Tongue (tissue), 2 donors: Measurements from ENCODE around the gene SEMA3G. TPM values are rescaled to one million over a fixed set of nuclear protein-coding genes. Genes with fewer than 3 reads are reported as not detected.

Experiments used
- DNase-seq: peaks from one replicate; pipeline ENCODE4 v3.0.0-alpha.2; 2015
- total RNA-seq: library from RNA; depleted of rRNA; stranded (reverse); fragments of >200 nt; gene quantifications from one replicate; pipeline ENCODE4 v1.2.3, GENCODE V29; 2014

Gene SEMA3G
- total RNA-seq, 1 donor from 2014 or later: 14.0 TPM

- no peak for DNase-seq
Measured at GRCh38 chr3:52408466-52408865, 36.4 kb downstream of the SEMA3G start.

DNA sequence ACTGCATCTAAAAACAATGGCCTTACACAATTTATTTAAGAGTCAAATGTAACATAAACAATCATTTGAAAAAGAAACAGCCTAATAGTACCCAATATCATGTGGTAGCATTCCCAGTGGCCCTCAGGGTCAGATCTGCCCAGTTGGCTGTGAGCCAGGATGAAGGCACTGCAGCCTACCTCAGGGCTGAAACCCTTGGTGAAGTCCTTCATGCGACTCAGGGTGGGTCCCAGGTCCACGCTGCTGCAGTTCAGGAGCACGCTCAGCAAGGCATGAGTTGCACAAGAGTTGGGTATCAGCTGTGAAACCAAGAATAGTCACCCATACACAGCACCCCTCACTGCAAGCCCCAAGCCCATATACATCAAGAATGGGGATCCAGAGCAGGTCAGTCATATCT lies 37.1 kb downstream of the SEMA3G start:
- no peak for DNase-seq

- no peak for DNase-seq
Measured at GRCh38 chr3:52406791-52407510, 38.0 kb downstream of the SEMA3G start.

- peak; percentile 52 for DNase-seq
Measured at GRCh38 chr3:52406231-52406661, 38.7 kb downstream of the SEMA3G start.

DNA sequence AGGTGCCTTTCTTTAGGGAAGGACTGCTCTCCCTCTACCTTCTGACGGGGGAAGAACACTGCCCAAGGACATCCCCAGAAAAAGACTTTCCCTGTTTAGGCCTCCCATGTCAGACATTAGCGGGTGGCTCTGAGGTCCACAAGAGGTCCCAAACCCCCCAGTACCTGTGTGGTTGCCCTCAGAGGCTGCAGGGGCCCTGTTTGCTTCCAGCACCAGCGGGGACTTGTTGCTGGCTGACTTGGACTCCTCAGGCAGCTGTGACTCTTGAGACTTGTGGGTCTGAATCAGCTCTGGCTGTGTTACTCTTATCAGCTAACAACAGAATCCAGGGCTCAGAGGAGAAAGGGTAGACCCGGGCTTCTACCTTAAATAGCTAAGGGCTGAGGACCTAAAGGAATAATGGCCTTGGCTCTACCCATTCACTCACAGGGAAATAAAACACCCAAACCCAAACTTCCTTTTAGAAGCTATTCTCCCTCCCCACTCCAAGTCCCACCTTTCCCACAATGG lies 39.2 kb downstream of the SEMA3G start:
- DNase-seq: no peak

GRCh38 chr3:52405066-52405465 lies 39.8 kb downstream of the SEMA3G start:
- no peak for DNase-seq

DNA sequence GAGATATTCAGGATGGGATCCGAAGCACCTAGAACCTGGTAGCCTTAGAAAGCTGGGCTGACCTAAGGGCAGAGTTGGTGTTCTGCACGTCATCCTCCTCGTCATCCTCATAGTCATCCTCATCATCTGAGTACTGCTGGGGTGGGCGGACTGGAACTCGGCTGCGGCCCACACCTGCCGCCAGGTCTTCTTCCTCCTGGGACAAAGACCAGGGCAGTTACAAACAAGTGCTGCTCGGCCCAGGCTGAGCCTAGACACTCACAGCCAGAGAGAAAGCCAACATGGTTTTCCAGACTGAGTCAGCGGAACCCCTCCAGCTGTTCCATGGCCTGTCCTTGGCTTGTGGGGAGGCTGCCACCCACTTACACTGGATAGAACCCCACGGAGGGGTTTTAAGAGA lies 40.5 kb downstream of the SEMA3G start:
- DNase-seq: no peak

DNA sequence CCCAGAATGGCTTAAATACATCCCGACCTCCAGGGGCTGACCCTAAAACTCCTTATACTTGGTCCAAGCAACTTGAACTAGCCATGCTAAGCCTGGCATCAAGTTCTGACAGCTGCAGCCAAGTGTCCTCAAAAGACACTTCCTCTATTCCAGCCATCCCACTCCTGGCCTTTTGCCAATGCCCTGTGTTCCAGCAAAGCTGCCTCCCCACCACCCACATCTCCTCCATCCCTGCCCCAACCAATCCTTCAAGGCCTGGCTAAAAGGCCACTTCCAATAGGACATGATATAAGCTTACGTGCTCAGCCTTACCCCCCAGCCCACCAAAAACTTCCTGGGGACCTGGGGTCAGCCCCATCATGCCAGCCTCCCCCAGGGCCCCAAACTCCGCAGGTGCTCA lies 40.9 kb downstream of the SEMA3G start:
- DNase-seq: peak; percentile 67

GRCh38 chr3:52403271-52403841 lies 41.5 kb downstream of the SEMA3G start:
- DNase-seq: no peak

DNA sequence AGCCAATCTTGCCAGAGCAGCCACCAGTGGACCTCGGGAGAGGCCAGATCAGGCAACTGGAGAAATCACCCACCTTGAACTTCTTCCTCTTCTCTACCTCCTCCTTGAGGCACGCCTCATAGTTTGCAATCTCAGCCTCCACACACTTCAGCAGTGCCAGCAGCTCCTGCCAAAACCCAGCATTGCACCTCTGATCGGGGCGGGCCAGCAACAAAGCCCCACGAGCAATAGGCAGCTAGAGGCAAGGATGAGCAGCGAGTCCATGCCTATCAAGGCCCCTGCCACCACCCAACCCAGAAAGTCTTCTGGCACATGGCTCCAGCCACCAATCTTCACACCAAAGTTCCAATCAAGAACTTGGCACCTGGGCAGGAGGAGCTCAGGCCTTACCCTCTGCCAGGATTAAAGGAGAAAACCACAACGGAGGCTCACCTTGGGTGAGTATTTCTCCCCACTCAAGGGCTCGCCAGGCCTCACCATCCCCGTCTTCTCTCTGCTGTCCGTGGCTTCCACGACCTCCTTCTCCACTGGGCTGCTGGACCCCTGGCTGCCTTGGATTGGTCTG lies 42.1 kb downstream of the SEMA3G start:
- DNase-seq: no peak

DNA sequence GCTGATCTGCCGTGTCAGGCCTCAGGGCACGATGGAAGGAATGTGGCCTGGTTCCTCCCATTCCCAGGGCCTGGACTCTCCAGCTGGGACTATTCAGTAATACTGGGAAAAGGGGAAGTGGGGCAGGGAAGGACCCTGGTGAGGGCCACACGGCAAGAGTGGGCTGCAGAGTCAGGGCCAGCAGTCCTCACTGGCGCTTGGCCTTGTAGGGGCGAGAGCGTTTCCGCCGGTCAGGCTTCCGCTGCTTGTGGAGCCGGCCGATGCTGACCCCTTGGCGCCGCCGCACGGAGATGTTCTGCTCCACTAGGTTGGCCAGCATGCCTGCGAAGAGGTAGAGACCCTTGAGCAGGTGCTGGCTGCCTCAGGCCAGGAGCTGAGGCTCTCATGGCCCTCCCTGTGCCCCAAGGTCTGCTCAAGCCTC lies 42.8 kb downstream of the SEMA3G start:
- DNase-seq: no peak

GRCh38 chr3:52401551-52401950 lies 43.4 kb downstream of the SEMA3G start:
- DNase-seq: no peak

- no peak for DNase-seq
Measured at GRCh38 chr3:52401021-52401420, 43.9 kb downstream of the SEMA3G start.

DNA sequence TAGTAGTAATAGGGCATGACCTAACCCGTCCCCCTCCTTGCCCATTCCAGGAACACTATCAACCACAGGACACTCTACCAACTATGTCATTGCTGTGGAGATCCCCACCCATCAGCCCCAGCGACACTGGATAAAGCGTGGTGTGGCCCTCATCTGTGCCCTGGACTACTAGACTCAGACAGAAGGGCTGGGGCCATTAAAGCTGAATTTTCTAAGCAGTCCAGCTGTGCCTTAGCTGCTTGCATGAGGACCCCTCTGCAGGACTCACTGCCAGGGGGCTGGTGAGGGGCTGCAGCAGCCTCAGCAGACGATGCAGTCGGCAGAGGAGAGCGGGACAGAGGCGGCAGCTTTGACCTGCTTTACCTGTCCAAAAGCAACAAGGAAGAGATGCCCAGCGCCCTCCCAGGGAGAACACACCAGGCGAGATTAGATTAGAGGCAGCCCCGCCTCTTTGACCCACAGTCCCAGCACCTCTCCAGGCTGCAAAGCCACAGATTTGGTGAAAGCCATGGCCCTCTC lies 44.6 kb downstream of the SEMA3G start:
- DNase-seq: no peak

GRCh38 chr3:52399593-52399992 lies 45.3 kb downstream of the SEMA3G start:
- no peak for DNase-seq

DNA sequence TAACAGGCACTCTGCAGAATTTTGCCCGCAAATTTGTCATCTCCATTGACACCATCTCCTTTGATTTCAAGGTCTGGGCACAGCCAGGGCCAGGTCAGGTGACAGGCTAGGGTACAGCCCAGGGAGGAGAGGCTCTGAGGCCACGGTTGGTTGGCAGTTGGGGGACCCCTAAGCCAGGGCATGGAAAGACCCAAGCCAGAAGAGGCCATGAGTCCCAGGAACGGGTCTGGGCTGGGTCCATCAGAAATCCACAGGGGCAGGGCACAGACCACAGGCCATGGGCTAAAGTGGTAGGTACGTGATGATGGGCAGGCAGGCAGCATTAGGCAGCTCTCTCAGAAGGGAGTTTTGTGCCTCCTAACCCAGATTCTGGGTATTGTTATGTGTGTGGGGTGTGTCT lies 45.8 kb downstream of the SEMA3G start:
- DNase-seq: no peak

DNA sequence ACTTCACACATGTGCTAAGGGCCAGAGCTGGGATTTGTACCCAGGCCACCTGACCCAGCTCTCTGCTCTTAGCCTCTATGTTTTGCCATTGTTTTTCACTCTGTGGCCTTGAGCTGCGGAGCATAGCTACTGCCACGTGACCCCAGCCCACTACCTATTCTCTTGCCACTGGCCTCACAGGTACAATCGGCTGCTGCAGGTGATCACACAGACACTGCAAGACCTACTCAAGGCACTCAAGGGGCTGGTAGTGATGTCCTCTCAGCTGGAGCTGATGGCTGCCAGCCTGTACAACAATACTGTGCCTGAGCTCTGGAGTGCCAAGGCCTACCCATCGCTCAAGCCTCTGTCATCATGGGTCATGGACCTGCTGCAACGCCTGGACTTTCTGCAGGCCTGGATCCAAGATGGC lies 46.2 kb downstream of the SEMA3G start:
- DNase-seq: no peak

DNA sequence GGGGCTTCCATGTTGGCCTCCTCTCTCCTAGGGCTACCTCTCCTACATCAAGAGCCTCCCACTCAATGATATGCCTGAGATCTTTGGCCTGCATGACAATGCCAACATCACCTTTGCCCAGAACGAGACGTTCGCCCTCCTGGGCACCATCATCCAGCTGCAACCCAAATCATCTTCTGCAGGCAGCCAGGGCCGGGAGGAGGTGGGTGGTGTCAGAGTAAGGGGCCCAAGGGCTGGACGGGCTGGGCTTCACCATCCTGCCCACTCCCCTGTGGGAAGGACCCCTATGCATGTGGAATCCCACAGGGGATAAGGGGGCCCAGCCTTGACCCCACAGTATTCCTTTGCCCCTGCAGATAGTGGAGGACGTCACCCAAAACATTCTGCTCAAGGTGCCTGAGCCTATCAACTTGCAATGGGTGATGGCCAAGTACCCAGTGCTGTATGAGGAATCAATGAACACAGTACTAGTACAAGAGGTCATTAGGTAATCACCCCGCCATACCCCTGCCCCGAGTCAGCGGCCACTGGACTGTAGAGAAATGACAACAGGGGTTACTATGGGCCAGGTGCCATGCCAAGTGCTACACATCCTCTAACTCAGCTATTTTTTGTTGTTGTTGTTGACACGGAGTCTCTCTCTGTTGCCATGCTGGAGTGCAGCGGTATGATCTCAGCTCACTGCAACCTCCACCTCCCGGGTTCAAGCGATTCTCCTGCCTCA lies 47.1 kb downstream of the SEMA3G start:
- no peak for DNase-seq

- no peak for DNase-seq
Measured at GRCh38 chr3:52396907-52397591, 47.9 kb downstream of the SEMA3G start.

DNA sequence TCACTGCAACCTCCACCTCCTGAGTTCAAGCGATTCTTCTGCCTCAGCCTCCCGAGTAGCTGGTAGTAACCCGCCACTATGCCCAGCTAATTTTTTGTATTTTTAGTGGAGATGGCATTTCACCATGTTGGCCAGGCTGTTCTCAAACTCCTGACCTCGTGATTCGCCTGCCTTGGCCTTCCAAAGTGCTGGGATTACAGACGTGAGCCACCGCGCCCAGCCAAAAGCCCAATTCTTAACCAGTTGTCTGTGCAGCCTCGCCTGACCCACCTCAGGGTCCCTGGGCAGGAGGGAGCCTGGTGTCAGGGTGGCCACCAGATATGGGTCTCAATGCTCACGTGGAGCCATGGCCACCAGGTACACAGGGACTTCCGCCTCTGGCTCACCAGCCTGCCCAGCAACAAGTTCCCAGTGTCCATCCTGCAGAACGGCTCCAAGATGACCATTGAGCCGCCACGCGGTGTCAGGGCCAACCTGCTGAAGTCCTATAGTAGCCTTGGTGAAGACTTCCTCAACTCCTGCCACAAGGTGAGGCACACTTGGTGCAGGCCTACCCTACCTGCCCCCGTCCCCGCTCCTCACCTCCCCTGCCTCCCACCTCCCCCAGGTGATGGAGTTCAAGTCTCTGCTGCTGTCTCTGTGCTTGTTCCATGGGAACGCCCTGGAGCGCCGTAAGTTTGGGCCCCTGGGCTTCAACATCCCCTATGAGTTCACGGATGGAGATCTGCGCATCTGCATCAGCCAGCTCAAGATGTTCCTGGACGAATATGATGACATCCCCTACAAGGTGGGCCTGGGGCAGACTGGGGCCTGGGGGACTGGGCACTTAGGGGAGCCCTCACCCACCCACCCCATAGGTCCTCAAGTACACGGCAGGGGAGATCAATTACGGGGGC lies 48.6 kb downstream of the SEMA3G start:
- no peak for DNase-seq

- no peak for DNase-seq
Measured at GRCh38 chr3:52395503-52395865, 49.4 kb downstream of the SEMA3G start.
